HG03108 (cell line): Measurements from ENCODE around the gene PXN.
"Not testable (repeated sequence)": the region's sequence is repeated elsewhere in the genome, so short reads cannot be mapped to it uniquely, and the experiment has no call there.

Source experiments
- ATAC-seq: cut with Tn5 transposase; IDR thresholded peaks from one replicate; pipeline ENCODE4 v1.9.1; 2021; ENCODE audit warnings: moderate library complexity; ENCODE audit not compliant: unreplicated experiment

Gene PXN

GRCh38 chr12:120242275-120242799 lies 23.2 kb downstream of the PXN start:
- no peak for ATAC-seq

GRCh38 chr12:120241561-120242274 lies 23.8 kb downstream of the PXN start:
- ATAC-seq: no peak

GRCh38 chr12:120240495-120240833 lies 25.1 kb downstream of the PXN start:
- no peak for ATAC-seq

- ATAC-seq: no peak
Measured at GRCh38 chr12:120239776-120240494, 25.6 kb downstream of the PXN start.

- no peak for ATAC-seq
Measured at GRCh38 chr12:120238839-120239445, 26.6 kb downstream of the PXN start.

GRCh38 chr12:120238217-120238616 lies 27.3 kb downstream of the PXN start:
- ATAC-seq: no peak

- no peak for ATAC-seq
Measured at GRCh38 chr12:120237360-120238171, 28.0 kb downstream of the PXN start.

GRCh38 chr12:120236809-120237208 lies 28.7 kb downstream of the PXN start:
- not testable (repeated sequence) for ATAC-seq

GRCh38 chr12:120235369-120236323 lies 29.9 kb downstream of the PXN start:
- no peak for ATAC-seq

- ATAC-seq: no peak
Measured at GRCh38 chr12:120234643-120235368, 30.7 kb downstream of the PXN start.

- ATAC-seq: no peak
Measured at GRCh38 chr12:120231316-120232011, 34.1 kb downstream of the PXN start.

- ATAC-seq: no peak
Measured at GRCh38 chr12:120230974-120231315, 34.6 kb downstream of the PXN start.

- no peak for ATAC-seq
Measured at GRCh38 chr12:120230326-120230973, 35.1 kb downstream of the PXN start.

GRCh38 chr12:120229487-120230325 lies 35.8 kb downstream of the PXN start:
- no peak for ATAC-seq

- no peak for ATAC-seq
Measured at GRCh38 chr12:120229071-120229486, 36.5 kb downstream of the PXN start.

- ATAC-seq: no peak
Measured at GRCh38 chr12:120228291-120229070, 37.0 kb downstream of the PXN start.

GRCh38 chr12:120228041-120228290 lies 37.6 kb downstream of the PXN start:
- no peak for ATAC-seq
